Endothelial cell (in vitro differentiated cells): Measurements from ENCODE around the gene BSN. TPM values are rescaled to one million over a fixed set of nuclear protein-coding genes. Genes with fewer than 3 reads are reported as not detected.
"Not testable (repeated sequence)": the region's sequence is repeated elsewhere in the genome, so short reads cannot be mapped to it uniquely, and the experiment has no call there.

ENCODE experiments used
- DNase-seq: peaks from one replicate; pipeline ENCODE4 v3.0.0; 2021; ENCODE audit warnings: low spot score
- H3K27ac Mint-ChIP-seq: one replicate; pipeline ENCODE4 v1.8.0; 2021; ENCODE audit warnings: mixed read lengths, inconsistent platforms; ENCODE audit not compliant: unreplicated experiment
- H3K27me3 Mint-ChIP-seq: one replicate; pipeline ENCODE4 v1.8.0; 2021; ENCODE audit warnings: mild to moderate bottlenecking, moderate library complexity, mixed read lengths, inconsistent platforms; ENCODE audit not compliant: unreplicated experiment
- H3K36me3 Mint-ChIP-seq: one replicate; pipeline ENCODE4 v1.8.0; 2021; ENCODE audit warnings: mild to moderate bottlenecking, low read depth, mixed read lengths, inconsistent platforms; ENCODE audit not compliant: unreplicated experiment
- H3K4me1 Mint-ChIP-seq: one replicate; pipeline ENCODE4 v1.8.0; 2021; ENCODE audit warnings: mild to moderate bottlenecking, mixed read lengths, inconsistent platforms; ENCODE audit not compliant: unreplicated experiment
- H3K4me3 Mint-ChIP-seq: one replicate; pipeline ENCODE4 v1.8.0; 2021; ENCODE audit warnings: mild to moderate bottlenecking, mixed read lengths, inconsistent platforms; ENCODE audit not compliant: unreplicated experiment
- H3K9me3 Mint-ChIP-seq: one replicate; pipeline ENCODE4 v1.8.0; 2021; ENCODE audit warnings: mixed read lengths, inconsistent platforms; ENCODE audit not compliant: unreplicated experiment
- CTCF ChIP-seq: fragments of 200-600 bp; sonication (generic); IDR thresholded peaks from one replicate; pipeline ENCODE4 v1.5.0; 2021; ENCODE audit warnings: antibody characterized with exemption; ENCODE audit not compliant: unreplicated experiment
- total RNA-seq: library from RNA; stranded (reverse); fragmentation: NEBNext Ultra II Directional; extraction: Animal tissue kit (Norgen Biotek cat#: 25700); gene quantifications from one replicate; pipeline ENCODE4 v1.2.1, GENCODE V29; 2021; ENCODE audit not compliant: unreplicated experiment

The BSN gene
- total RNA-seq, 1 donor from 2014 or later = 2.4 TPM

GRCh38 chr3:49689046-49689907, 135.0 kb downstream of the BSN start, which contains the start of the genes MST1 and RNF123:
TSS of gene MST1 (minus strand) at chr3:49689474. CDS start at chr3:49688691, 783 bp downstream.
TSS of gene RNF123 (plus strand) at chr3:49689557. CDS start at chr3:49691166, 1,609 bp downstream.
- Mint-ChIP-seq H3K9me3 (no peaks in the 10 kb centered on the region), H3K36me3 (peaks cover 6% of the 10 kb centered on the region), H3K4me3 (peak within 1 kb of the TSS; percentile 92), H3K27ac (peak within 1 kb of the TSS; percentile 70), H3K4me1 (peaks cover 12% of the 10 kb centered on the region), H3K27me3 (peaks cover 4% of the 10 kb centered on the region)
- peak; percentile 95 for DNase-seq
- TF ChIP-seq CTCF = no peak

- H3K4me3 Mint-ChIP-seq = peak overlapping the region; percentile 92
- peak overlapping the region; percentile 61 for H3K27ac Mint-ChIP-seq
- H3K36me3 Mint-ChIP-seq, H3K9me3 Mint-ChIP-seq, H3K27me3 Mint-ChIP-seq, DNase-seq: not testable (repeated sequence)
- H3K4me1 Mint-ChIP-seq = peaks cover 12% of the 10 kb centered on the region
These were observed 135.8 kb downstream of the BSN start for GRCh38 chr3:49689908-49690624.

GRCh38 chr3:49690856-49691255, 136.6 kb downstream of the BSN start:
- not testable (repeated sequence) for H3K4me3 Mint-ChIP-seq, H3K27me3 Mint-ChIP-seq, H3K36me3 Mint-ChIP-seq, DNase-seq, H3K9me3 Mint-ChIP-seq, H3K27ac Mint-ChIP-seq
- H3K4me1 Mint-ChIP-seq = peaks cover 12% of the 10 kb centered on the region

- not testable (repeated sequence) for H3K9me3 Mint-ChIP-seq, DNase-seq, H3K4me3 Mint-ChIP-seq, H3K27me3 Mint-ChIP-seq, H3K27ac Mint-ChIP-seq, H3K36me3 Mint-ChIP-seq
- H3K4me1 Mint-ChIP-seq = peaks cover 12% of the 10 kb centered on the region
These were observed 137.2 kb downstream of the BSN start for GRCh38 chr3:49691481-49691880.

- H3K4me1 Mint-ChIP-seq, H3K4me3 Mint-ChIP-seq, DNase-seq, H3K9me3 Mint-ChIP-seq, H3K36me3 Mint-ChIP-seq, H3K27ac Mint-ChIP-seq, H3K27me3 Mint-ChIP-seq: not testable (repeated sequence)
These were observed 140.3 kb downstream of the BSN start for GRCh38 chr3:49694409-49695070.

- not testable (repeated sequence) for H3K9me3 Mint-ChIP-seq, H3K36me3 Mint-ChIP-seq, H3K27ac Mint-ChIP-seq, H3K4me1 Mint-ChIP-seq, H3K27me3 Mint-ChIP-seq, H3K4me3 Mint-ChIP-seq, DNase-seq
These were observed 141.2 kb downstream of the BSN start for GRCh38 chr3:49695350-49696015.
